NCI-H1417 treated with DMSO at 0.1 percent for 48 hours (cell line): ENCODE data around the gene MRPL10.
"Not testable (repeated sequence)": the region's sequence is repeated elsewhere in the genome, so short reads cannot be mapped to it uniquely, and the experiment has no call there.

Experiments used
- DNase-seq: peaks from one replicate; lab custom pipeline; 2025; lab: John Stamatoyannopoulos, UW

The MRPL10 gene

GRCh38 chr17:47789611-47790561 is 41.5 kb downstream of the MRPL10 start:
- DNase-seq, result no peak

- no peak for DNase-seq
Observed at GRCh38 chr17:47785538-47786123, 45.7 kb downstream of the MRPL10 start.

- DNase-seq, result no peak
Observed at GRCh38 chr17:47781397-47781796, 49.9 kb downstream of the MRPL10 start.

- no peak for DNase-seq
Observed at GRCh38 chr17:47778184-47778635, 53.1 kb downstream of the MRPL10 start.

- DNase-seq, result no peak
Observed at GRCh38 chr17:47776330-47777197, 54.8 kb downstream of the MRPL10 start.

GRCh38 chr17:47774987-47775580 is 56.3 kb downstream of the MRPL10 start:
- DNase-seq, result no peak

GRCh38 chr17:47774331-47774730 is 57.0 kb downstream of the MRPL10 start:
- no peak for DNase-seq

- DNase-seq, result not testable (repeated sequence)
Observed at GRCh38 chr17:47773649-47774048, 57.7 kb downstream of the MRPL10 start.
